BJ (cell line): Measurements from ENCODE around the gene TLDC2. TPM values are rescaled to one million over a fixed set of nuclear protein-coding genes. Genes with fewer than 3 reads are reported as not detected.

Experiments used
- CTCF ChIA-PET: fragments of 350-600 bp; formaldehyde crosslinking; extraction: SDS; loops from one replicate; lab custom pipeline; 2021; ENCODE audit warnings: antibody characterized with exemption, inconsistent platforms; lab: Yijun Ruan, JAX
- POLR2A ChIA-PET: fragments of 300-600 bp; sonication (Branson Sonifier 250); formaldehyde crosslinking; extraction: SDS; loops from one replicate; lab custom pipeline; 2021; ENCODE audit warnings: antibody characterized with exemption; lab: Charles Lee
- DNase-seq: peaks from one replicate; pipeline ENCODE4 v3.0.0-alpha.2; 2011; ENCODE audit warnings: low read depth
- H3K27me3 ChIP-seq: 2 replicates; pipeline ENCODE4 v1.6.0; 2011; ENCODE audit warnings: low read length; ENCODE audit not compliant: control insufficient read depth, insufficient read depth
- H3K36me3 ChIP-seq: 2 replicates; pipeline ENCODE4 v1.5.1; 2011; ENCODE audit warnings: low read length; ENCODE audit not compliant: control insufficient read depth, insufficient read depth
- H3K4me3 ChIP-seq: 2 replicates; pipeline ENCODE4 v1.5.1; 2011; ENCODE audit warnings: low read depth, mild to moderate bottlenecking, control low read depth, low read length
- CTCF ChIP-seq: IDR thresholded peaks from 2 replicates; pipeline ENCODE4 v1.5.1; 2011; ENCODE audit warnings: low read depth, mild to moderate bottlenecking, control low read depth, inconsistent platforms, low read length, moderate library complexity; ENCODE audit not compliant: insufficient read depth
- polyA plus RNA-seq: library from polyadenylated mRNA; depleted of rRNA; stranded (reverse); fragments of >200 nt; gene quantifications from 2 replicates; pipeline ENCODE4 v1.2.3, GENCODE V29; 2011

TLDC2 gene
- polyA plus RNA-seq, 1 experiment: 0.37 TPM

DNA sequence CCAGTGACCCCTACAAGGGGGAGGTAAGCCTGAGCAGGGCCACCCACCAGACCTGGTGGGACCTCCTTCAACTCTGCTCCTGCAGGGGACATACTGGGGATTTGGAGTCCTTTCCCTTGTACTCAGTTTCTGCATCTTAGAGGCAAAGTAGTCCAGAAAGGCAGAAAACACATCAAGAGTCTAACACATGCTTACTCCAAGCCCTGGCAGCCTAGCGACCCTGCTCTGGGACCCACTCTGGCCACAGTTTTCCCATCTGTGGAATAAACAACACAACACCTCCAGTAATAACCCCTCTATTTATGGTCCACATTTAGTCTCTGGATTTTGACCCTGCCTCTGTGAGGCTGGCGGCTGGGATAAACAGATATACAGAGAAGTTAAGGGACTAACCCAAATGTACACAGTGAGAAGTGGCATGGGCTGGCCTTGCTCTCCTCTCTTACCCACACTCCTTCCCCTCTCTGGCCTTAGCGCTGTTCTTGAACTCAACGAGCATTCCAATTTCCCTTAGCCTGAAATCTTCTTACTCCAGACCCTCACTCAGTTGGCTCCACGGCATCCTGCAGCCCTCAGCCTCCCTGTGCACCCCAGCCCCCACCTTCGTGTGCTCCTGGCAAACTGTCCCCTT is 16.1 kb upstream of the TLDC2 start:
- Histone ChIP-seq H3K36me3 (no peaks in the 10 kb centered on the region; the same call in 1 of the 2 replicates), H3K27me3 (no peaks in the 10 kb centered on the region), H3K4me3 (no peak overlapping the region)
- no peak for TF ChIP-seq CTCF
- ChIA-PET CTCF (interaction anchor here (0.9 to 2.3 kb wide), 4 partner anchors 9 to 105 kb away, joined by 3 to 7 read pairs (median 4); no protein-coding TSS in a partner anchor), POLR2A (no interaction called here)
- DNase-seq: no peak

- POLR2A ChIA-PET: no interaction called here
- DNase-seq: no peak
- no peak overlapping the region for H3K4me3 ChIP-seq
- no peak for TF ChIP-seq CTCF
- H3K36me3 ChIP-seq: no peaks in the 10 kb centered on the region; the same call in 1 of the 2 replicates
- CTCF ChIA-PET: interaction anchor here (0.9 to 2.3 kb wide), 3 partner anchors 10 to 106 kb away, joined by 3 to 7 read pairs (median 4); no protein-coding TSS in a partner anchor
- H3K27me3 ChIP-seq: no peaks in the 10 kb centered on the region
These were observed 15.6 kb upstream of the TLDC2 start for GRCh38 chr20:36860339-36860738.

- no peak for DNase-seq
- POLR2A ChIA-PET: interaction anchor here (1.3 kb wide), 1 partner anchor 13 kb away, joined by 5 read pairs; no protein-coding TSS in a partner anchor
- CTCF ChIA-PET: interaction anchor here (0.8 to 3.2 kb wide), 5 partner anchors 10 to 117 kb away, joined by 3 to 13 read pairs (median 4); partner anchors contain the start of gene DSN1
- H3K27me3 ChIP-seq: no peaks in the 10 kb centered on the region
- no peak for TF ChIP-seq CTCF
- H3K4me3 ChIP-seq: peak overlapping the region; percentile 61
- no peaks in the 10 kb centered on the region; the same call in 1 of the 2 replicates for H3K36me3 ChIP-seq
These were observed 14.9 kb upstream of the TLDC2 start for GRCh38 chr20:36860811-36861624.

GRCh38 chr20:36861625-36861874 is 14.4 kb upstream of the TLDC2 start:
- Histone ChIP-seq H3K4me3 (peak overlapping the region; percentile 61), H3K27me3 (no peaks in the 10 kb centered on the region), H3K36me3 (no peaks in the 10 kb centered on the region; the same call in 1 of the 2 replicates)
- TF ChIP-seq CTCF: no peak
- ChIA-PET CTCF (interaction anchor here (0.8 to 3.2 kb wide), 4 partner anchors 46 to 118 kb away, joined by 3 to 21 read pairs (median 10); partner anchors contain the start of gene DSN1), POLR2A (interaction anchor here (0.8 to 1.3 kb wide), 2 partner anchors 13 to 30 kb away, joined by 3 to 5 read pairs; no protein-coding TSS in a partner anchor)
- no peak for DNase-seq
